ENCODE measurements around the gene HGF.

GRCh38 chr7:81736091-81736490, 33.8 kb downstream of the HGF start:
- TF ChIP-seq CTCF (conservative IDR thresholded peaks at IDR 0.05 in 1 of 2, IDR thresholded peaks at IDR 0.05 in 1 of 2; ENCODE audit: extremely low read depth in 1 of 2, insufficient read depth in 1 of 2, low read depth in 1 of 2, low read length in 2 of 2) (no peak), EZH2 (IDR thresholded peaks at IDR 0.05; ENCODE audit: borderline replicate concordance, low read length) (no peak)
